C1 segment of cervical spinal cord (tissue), 14 donors: ENCODE results near the gene MTUS2.
"Not testable (repeated sequence)": the region's sequence is repeated elsewhere in the genome, so short reads cannot be mapped to it uniquely, and the experiment has no call there.

Experiments used
- DNase-seq, 14 donors: peaks; one replicate each; lab custom pipeline; 2025; lab: John Stamatoyannopoulos, UW

MTUS2 gene

GRCh38 chr13:29161676-29162075, 341.5 kb downstream of the MTUS2 start:
- no peak for DNase-seq

GRCh38 chr13:29162638-29163235, 342.6 kb downstream of the MTUS2 start:
- DNase-seq: peak in 2 of 14 donors; percentile 11 to 21

- DNase-seq: no peak
Observed at GRCh38 chr13:29164116-29164515, 344.0 kb downstream of the MTUS2 start.

- no peak for DNase-seq
Observed at GRCh38 chr13:29165216-29165615, 345.1 kb downstream of the MTUS2 start.

- no peak for DNase-seq
Observed at GRCh38 chr13:29165840-29166239, 345.7 kb downstream of the MTUS2 start.

GRCh38 chr13:29170436-29171082, 350.4 kb downstream of the MTUS2 start:
- DNase-seq: no peak

- no peak for DNase-seq
Observed at GRCh38 chr13:29171244-29171643, 351.1 kb downstream of the MTUS2 start.

- DNase-seq: no peak
Observed at GRCh38 chr13:29174093-29174492, 354.0 kb downstream of the MTUS2 start.

GRCh38 chr13:29175250-29175873, 355.2 kb downstream of the MTUS2 start:
- DNase-seq: no peak

GRCh38 chr13:29180055-29180454, 359.9 kb downstream of the MTUS2 start:
- no peak for DNase-seq

- no peak for DNase-seq
Observed at GRCh38 chr13:29182216-29182615, 362.1 kb downstream of the MTUS2 start.

- DNase-seq: no peak
Observed at GRCh38 chr13:29185926-29186325, 365.8 kb downstream of the MTUS2 start.

- DNase-seq: no peak
Observed at GRCh38 chr13:29187584-29187983, 367.4 kb downstream of the MTUS2 start.

GRCh38 chr13:29190298-29190697, 370.2 kb downstream of the MTUS2 start:
- no peak for DNase-seq

GRCh38 chr13:29193083-29193482, 372.9 kb downstream of the MTUS2 start:
- DNase-seq: no peak

GRCh38 chr13:29195456-29195855, 375.3 kb downstream of the MTUS2 start:
- no peak for DNase-seq

- no peak for DNase-seq
Observed at GRCh38 chr13:29196409-29197074, 376.4 kb downstream of the MTUS2 start.

GRCh38 chr13:29202753-29203152, 382.6 kb downstream of the MTUS2 start:
- not testable (repeated sequence) for DNase-seq

GRCh38 chr13:29204651-29205050, 384.5 kb downstream of the MTUS2 start:
- DNase-seq: no peak

- DNase-seq: no peak
Observed at GRCh38 chr13:29210676-29211075, 390.5 kb downstream of the MTUS2 start.

- DNase-seq: not testable (repeated sequence)
Observed at GRCh38 chr13:29211162-29211561, 391.0 kb downstream of the MTUS2 start.

GRCh38 chr13:29222458-29222857, 402.3 kb downstream of the MTUS2 start:
- no peak for DNase-seq

- DNase-seq: no peak
Observed at GRCh38 chr13:29224206-29224605, 404.1 kb downstream of the MTUS2 start.
